ENCODE data around the gene TUBB4B. TPM values are rescaled to one million over a fixed set of nuclear protein-coding genes. Genes with fewer than 3 reads are reported as not detected.

TUBB4B gene
- total RNA-seq, 3 donors from 2014 or later, result 286 to 379 (median 332) TPM

- no peaks in the 10 kb centered on the region for H3K9me3 ChIP-seq
- ATAC-seq (no peak), DNase-seq (no peak)
- H3K36me3 ChIP-seq (ENCODE audit: low read depth), result no peaks in the 10 kb centered on the region
- intact Hi-C loops (cut with DNase I, micrococcal nuclease), result no loop called here
- H3K4me1 ChIP-seq (ENCODE audit: low read depth), result peaks cover 31% of the 10 kb centered on the region
- no peak overlapping the region for H3K4me3 ChIP-seq
- TF ChIP-seq, protein P1, sequence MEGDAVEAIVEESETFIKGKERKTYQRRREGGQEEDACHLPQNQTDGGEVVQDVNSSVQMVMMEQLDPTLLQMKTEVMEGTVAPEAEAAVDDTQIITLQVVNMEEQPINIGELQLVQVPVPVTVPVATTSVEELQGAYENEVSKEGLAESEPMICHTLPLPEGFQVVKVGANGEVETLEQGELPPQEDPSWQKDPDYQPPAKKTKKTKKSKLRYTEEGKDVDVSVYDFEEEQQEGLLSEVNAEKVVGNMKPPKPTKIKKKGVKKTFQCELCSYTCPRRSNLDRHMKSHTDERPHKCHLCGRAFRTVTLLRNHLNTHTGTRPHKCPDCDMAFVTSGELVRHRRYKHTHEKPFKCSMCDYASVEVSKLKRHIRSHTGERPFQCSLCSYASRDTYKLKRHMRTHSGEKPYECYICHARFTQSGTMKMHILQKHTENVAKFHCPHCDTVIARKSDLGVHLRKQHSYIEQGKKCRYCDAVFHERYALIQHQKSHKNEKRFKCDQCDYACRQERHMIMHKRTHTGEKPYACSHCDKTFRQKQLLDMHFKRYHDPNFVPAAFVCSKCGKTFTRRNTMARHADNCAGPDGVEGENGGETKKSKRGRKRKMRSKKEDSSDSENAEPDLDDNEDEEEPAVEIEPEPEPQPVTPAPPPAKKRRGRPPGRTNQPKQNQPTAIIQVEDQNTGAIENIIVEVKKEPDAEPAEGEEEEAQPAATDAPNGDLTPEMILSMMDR (IDR thresholded peaks at IDR 0.05), result no peak
Measured at GRCh38 chr9:137227853-137228505, 13.1 kb upstream of the TUBB4B start.

DNA sequence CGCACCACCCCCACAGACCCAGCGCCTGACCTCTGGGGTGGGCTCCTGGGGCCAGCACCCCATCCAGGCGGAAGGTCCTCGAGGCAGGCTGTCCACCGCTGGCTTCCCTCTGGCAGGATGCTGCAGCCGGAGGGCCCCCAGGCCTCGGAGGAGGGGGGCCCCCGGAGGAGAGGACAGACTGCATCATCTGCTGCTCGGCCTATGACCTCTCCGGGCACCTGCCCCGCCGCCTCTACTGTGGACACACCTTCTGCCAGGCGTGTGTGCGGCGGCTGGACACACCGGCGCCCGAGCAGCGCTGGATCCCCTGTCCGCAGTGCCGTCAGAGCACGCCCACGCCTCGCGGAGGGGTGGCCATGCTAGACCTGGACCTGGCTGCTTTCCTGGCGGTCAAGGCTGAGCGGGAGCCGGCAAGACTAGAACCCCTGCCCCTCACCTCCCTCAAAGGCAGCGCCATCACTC, 12.6 kb upstream of the TUBB4B start:
- DNase-seq, result no peak
- H3K4me1 ChIP-seq (ENCODE audit: low read depth), result peaks cover 29% of the 10 kb centered on the region
- intact Hi-C loops (cut with DNase I, micrococcal nuclease), result no loop called here

GRCh38 chr9:137228968-137229896, 11.9 kb upstream of the TUBB4B start:
- peaks cover 25% of the 10 kb centered on the region for H3K4me1 ChIP-seq (ENCODE audit: low read depth)
- DNase-seq (no peak), ATAC-seq (no peak)
- intact Hi-C loops (cut with DNase I, micrococcal nuclease), result no loop called here
- no peak overlapping the region for H3K4me3 ChIP-seq
- no peaks in the 10 kb centered on the region for H3K36me3 ChIP-seq (ENCODE audit: low read depth)
- H3K9me3 ChIP-seq, result no peaks in the 10 kb centered on the region
- TF ChIP-seq, protein P1 (IDR thresholded peaks at IDR 0.05), result no peak

More for the DNA sequence above, 12.6 kb upstream of the TUBB4B start:
- TF ChIP-seq, protein P1 (IDR thresholded peaks at IDR 0.05), result no peak
- no peak overlapping the region for H3K4me3 ChIP-seq
- H3K36me3 ChIP-seq (ENCODE audit: low read depth), result no peaks in the 10 kb centered on the region
- no peaks in the 10 kb centered on the region for H3K9me3 ChIP-seq
- no peak for ATAC-seq

GRCh38 chr9:137229903-137230704, 11.0 kb upstream of the TUBB4B start:
- no peaks in the 10 kb centered on the region for H3K9me3 ChIP-seq
- peak; percentile 6 for ATAC-seq
- DNase-seq, result peak in 1 of 3 donors; percentile 19
- no peaks in the 10 kb centered on the region for H3K36me3 ChIP-seq (ENCODE audit: low read depth)
- intact Hi-C loops (cut with DNase I, micrococcal nuclease), result no loop called here
- H3K4me3 ChIP-seq, result no peak overlapping the region
- TF ChIP-seq, protein P1 (IDR thresholded peaks at IDR 0.05), result no peak
- H3K4me1 ChIP-seq (ENCODE audit: low read depth), result peaks cover 24% of the 10 kb centered on the region

- ATAC-seq, result no peak
- intact Hi-C loops (cut with DNase I, micrococcal nuclease), result no loop called here
- no peak within 1 kb of the TSS for H3K4me3 ChIP-seq
- DNase-seq, result no peak
- no peaks in the 10 kb centered on the region for H3K9me3 ChIP-seq
- H3K36me3 ChIP-seq (ENCODE audit: low read depth), result no peaks in the 10 kb centered on the region
- peaks cover 25% of the 10 kb centered on the region for H3K4me1 ChIP-seq (ENCODE audit: low read depth)
- TF ChIP-seq, protein P1 (IDR thresholded peaks at IDR 0.05), result no peak
Measured at GRCh38 chr9:137230705-137231371, 10.2 kb upstream of the TUBB4B start, which contains the start of gene SLC34A3. SLC34A3 (plus strand) TSS chr9:137230901; CDS start chr9:137231703, 802 bp downstream.
